ENCODE results near the gene PPBP. TPM values are rescaled to one million over a fixed set of nuclear protein-coding genes. Genes with fewer than 3 reads are reported as not detected.

Gene PPBP
- total RNA-seq, 1 experiment from 2014 or later = not detected

- Histone ChIP-seq H3K4me3 (replicated peaks in 1 of 2; ENCODE audit: low read depth in 1 of 2, low read length in 2 of 2) (no peak overlapping the region), H3K27me3 (ENCODE audit: insufficient read depth, low read length) (no peaks in the 10 kb centered on the region), H3K79me2 (ENCODE audit: insufficient read depth, low read length) (no peaks in the 10 kb centered on the region), H3K4me1 (ENCODE audit: control insufficient read depth in 1 of 2, insufficient read depth in 2 of 2, low read length in 2 of 2) (no peaks in the 10 kb centered on the region), H3K36me3 (ENCODE audit: control insufficient read depth in 1 of 2, insufficient read depth in 2 of 2, low read length in 2 of 2) (no peaks in the 10 kb centered on the region), H4K20me1 (ENCODE audit: insufficient read depth) (no peaks in the 10 kb centered on the region), H3K27ac (ENCODE audit: low read depth, low read length) (no peak overlapping the region), H3K4me2 (ENCODE audit: low read length) (no peak overlapping the region), H2AFZ (ENCODE audit: low read depth, low read length, poor library complexity, severe bottlenecking) (no peak overlapping the region), H3K9ac (ENCODE audit: low read length) (no peak overlapping the region), H3K9me3 (ENCODE audit: control insufficient read depth in 1 of 2, insufficient read depth in 1 of 2, low read depth in 1 of 2, low read length in 2 of 2) (0 out of 4 replicates have a peak, but pooled peaks cover 0 to 5% of the 10 kb centered on the region in 2 experiments), H3K9me2 (ENCODE audit: insufficient read depth) (no peaks in the 10 kb centered on the region)
- no TSS peak for BruUV-seq (replicated peaks)
- no peak for ATAC-seq
- ChIA-PET CTCF (interaction anchor here (1.5 kb wide), 1 partner anchor 9 kb away, joined by 3 read pairs; no protein-coding TSS in a partner anchor), RAD21 (ENCODE audit: low non-redundant PET in 1 of 2, low total read pairs in 2 of 2, uncharacterized antibody in 2 of 2, unreplicated experiment in 2 of 2) (no interaction called here), POLR2A (no interaction called here)
- TF ChIP-seq FOSL1 (IDR thresholded peaks at IDR 0.05; ENCODE audit: low read depth) = no peak
- TF ChIP-seq SIN3A (IDR thresholded peaks at IDR 0.05; ENCODE audit: low read depth) = no peak
- no peak for TF ChIP-seq EGR1 (IDR thresholded peaks at IDR 0.05; ENCODE audit: low read depth)
- no peak for TF ChIP-seq JUND (IDR thresholded peaks at IDR 0.05)
- no peak for TF ChIP-seq MAX (IDR thresholded peaks at IDR 0.05)
- no peak for TF ChIP-seq ZBTB33 (IDR thresholded peaks at IDR 0.05; ENCODE audit: extremely low read depth, insufficient replicate concordance, low read length)
- no peak for TF ChIP-seq EZH2phosphoT487 (IDR thresholded peaks at IDR 0.05; ENCODE audit: borderline replicate concordance)
- no peak for TF ChIP-seq EZH2 (IDR thresholded peaks at IDR 0.05)
- TF ChIP-seq CEBPB (IDR thresholded peaks at IDR 0.05; ENCODE audit: low read depth) = no peak
- no peak for TF ChIP-seq CBX3 (IDR thresholded peaks at IDR 0.05; ENCODE audit: low read depth)
- no peak for TF ChIP-seq RAD21 (IDR thresholded peaks at IDR 0.05; ENCODE audit: low read depth)
- intact Hi-C loops (cut with micrococcal nuclease) = no loop called here
- no peak for DNase-seq (ENCODE audit: low read depth, low spot score)
Observed at GRCh38 chr4:73974352-73974751, 13.6 kb downstream of the PPBP start.
